GM12865 (cell line): Measurements from ENCODE around the gene ZBTB8OS.

ENCODE experiments used
- DNase-seq: peaks from one replicate; pipeline ENCODE4 v3.0.0; 2010; ENCODE audit warnings: low read depth
- H3K4me3 ChIP-seq: 2 replicates; pipeline ENCODE4 v1.5.1; 2011; ENCODE audit warnings: mild to moderate bottlenecking, low read depth, low read length, control low read depth
- CTCF ChIP-seq: IDR thresholded peaks from 2 replicates; pipeline ENCODE4 v1.5.1; 2011; ENCODE audit warnings: low read length, control low read depth, low read depth, inconsistent platforms; ENCODE audit not compliant: insufficient read depth; ENCODE audit errors: missing control alignments

Gene ZBTB8OS

GRCh38 chr1:32606565-32607371 lies 43.6 kb downstream of the ZBTB8OS start:
- no peak for DNase-seq
- no peak for TF ChIP-seq CTCF
- H3K4me3 ChIP-seq = no peak overlapping the region

GRCh38 chr1:32605711-32606424 lies 44.5 kb downstream of the ZBTB8OS start:
- no peak overlapping the region for H3K4me3 ChIP-seq
- no peak for DNase-seq
- TF ChIP-seq CTCF = no peak

GRCh38 chr1:32600034-32600433 lies 50.3 kb downstream of the ZBTB8OS start:
- H3K4me3 ChIP-seq = no peak overlapping the region
- DNase-seq = no peak
- no peak for TF ChIP-seq CTCF

- no peak for DNase-seq
- no peak for TF ChIP-seq CTCF
- H3K4me3 ChIP-seq = no peak overlapping the region
Observed at GRCh38 chr1:32592943-32593342, 57.4 kb downstream of the ZBTB8OS start.

GRCh38 chr1:32580348-32581017 lies 69.9 kb downstream of the ZBTB8OS start:
- TF ChIP-seq CTCF = no peak
- H3K4me3 ChIP-seq = no peak overlapping the region
- DNase-seq = no peak
